K562 (cell line): ENCODE data around the gene ZNF219.

Experiments used
- GATAD2A ChIP-seq: fragments of 450-650 bp; IDR thresholded peaks from 2 replicates; pipeline ENCODE4 v1.6.1; 2017
- HMGXB4 ChIP-seq: sonication (generic); formaldehyde crosslinking; IDR thresholded peaks from 2 replicates; pipeline ENCODE4 v1.8.1; 2023; ENCODE audit warnings: mild to moderate bottlenecking, missing genetic modification reagents
- NEUROD1 ChIP-seq: fragments of 150-350 bp; IDR thresholded peaks from 2 replicates; pipeline ENCODE4 v1.6.1; 2014; ENCODE audit warnings: borderline replicate concordance, low read length, low read depth; ENCODE audit not compliant: partially characterized antibody
- PHB ChIP-seq: fragments of 250-450 bp; sonication (Bioruptor Pico); IDR thresholded peaks from 2 replicates; pipeline ENCODE4 v1.5.0; 2021
- POLR2AphosphoS5 ChIP-seq: IDR thresholded peaks from 2 replicates; pipeline ENCODE4 v1.6.1; 2011; ENCODE audit warnings: mild to moderate bottlenecking, low read depth, low read length, moderate library complexity; ENCODE audit not compliant: control insufficient read depth, insufficient read depth
- SRSF1 ChIP-seq: fragments of 200-400 bp; formaldehyde crosslinking; IDR thresholded peaks from 2 replicates; pipeline ENCODE4 v1.6.1; 2017; ENCODE audit warnings: mild to moderate bottlenecking, low read depth, low read length, moderate library complexity
- TAF1 ChIP-seq: IDR thresholded peaks from 2 replicates; pipeline ENCODE4 v1.6.1; 2011; ENCODE audit warnings: mild to moderate bottlenecking, low read length, moderate library complexity; ENCODE audit not compliant: insufficient read depth, control insufficient read depth, severe bottlenecking; ENCODE audit errors: extremely low read depth
- TF ChIP-seq, protein P1 (sequence below): fragments of 450-650 bp; formaldehyde crosslinking; IDR thresholded peaks from 2 replicates; pipeline ENCODE4 v1.4.0; 2022; ENCODE audit warnings: mild to moderate bottlenecking, moderate library complexity
- TF ChIP-seq, protein P2 (sequence below): fragments of 250-450 bp; sonication (Bioruptor Pico); IDR thresholded peaks from 2 replicates; pipeline ENCODE4 v1.4.0; 2020; ENCODE audit warnings: mild to moderate bottlenecking, moderate library complexity
- TF ChIP-seq, protein P3 (sequence below), 3 experiments: IDR thresholded peaks in 2 of 3; conservative IDR thresholded peaks in 1 of 3; 2 replicates each; pipeline ENCODE4 v1.5.1; 2011 to 2012; ENCODE audit warnings: low read length in 3 of 3, mild to moderate bottlenecking in 3 of 3, control low read depth in 2 of 3, improper control_type of control experiment in 1 of 3, inconsistent platforms in 1 of 3, low read depth in 1 of 3, mixed read lengths in 1 of 3, moderate library complexity in 1 of 3; ENCODE audit not compliant: insufficient read depth in 2 of 3
- TF ChIP-seq, protein P4 (sequence below), 3 experiments: fragments of 200-800 bp in 1 of 3; fragments of 250-450 bp in 1 of 3; fragments of 450-650 bp in 1 of 3; sonication (Bioruptor Pico) in 1 of 3; sonication (Bioruptor generic) in 1 of 3; formaldehyde crosslinking in 1 of 3; IDR thresholded peaks; 2 replicates each; pipeline versions ENCODE4 v1.6.1 to v1.8.0; 2016 to 2022; ENCODE audit warnings: mild to moderate bottlenecking in 2 of 3, missing genetic modification characterization in 2 of 3, missing compliant biosample characterization in 1 of 3, moderate library complexity in 1 of 3
- TF ChIP-seq, protein P5 (sequence below): IDR thresholded peaks from 3 replicates; pipeline ENCODE4 v1.6.1; 2011; ENCODE audit warnings: borderline replicate concordance, mild to moderate bottlenecking; ENCODE audit not compliant: insufficient read length, insufficient read depth

- TF ChIP-seq NEUROD1 (no peak), POLR2AphosphoS5 (no peak), HMGXB4 (CRISPR knock-in tag) (no peak), TAF1 (no peak), SRSF1 (no peak), GATAD2A (no peak), PHB (CRISPR knock-in tag) (no peak)
- TF ChIP-seq, protein P1, sequence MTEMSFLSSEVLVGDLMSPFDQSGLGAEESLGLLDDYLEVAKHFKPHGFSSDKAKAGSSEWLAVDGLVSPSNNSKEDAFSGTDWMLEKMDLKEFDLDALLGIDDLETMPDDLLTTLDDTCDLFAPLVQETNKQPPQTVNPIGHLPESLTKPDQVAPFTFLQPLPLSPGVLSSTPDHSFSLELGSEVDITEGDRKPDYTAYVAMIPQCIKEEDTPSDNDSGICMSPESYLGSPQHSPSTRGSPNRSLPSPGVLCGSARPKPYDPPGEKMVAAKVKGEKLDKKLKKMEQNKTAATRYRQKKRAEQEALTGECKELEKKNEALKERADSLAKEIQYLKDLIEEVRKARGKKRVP (CRISPR knock-in tag): no peak
- TF ChIP-seq, protein P2, sequence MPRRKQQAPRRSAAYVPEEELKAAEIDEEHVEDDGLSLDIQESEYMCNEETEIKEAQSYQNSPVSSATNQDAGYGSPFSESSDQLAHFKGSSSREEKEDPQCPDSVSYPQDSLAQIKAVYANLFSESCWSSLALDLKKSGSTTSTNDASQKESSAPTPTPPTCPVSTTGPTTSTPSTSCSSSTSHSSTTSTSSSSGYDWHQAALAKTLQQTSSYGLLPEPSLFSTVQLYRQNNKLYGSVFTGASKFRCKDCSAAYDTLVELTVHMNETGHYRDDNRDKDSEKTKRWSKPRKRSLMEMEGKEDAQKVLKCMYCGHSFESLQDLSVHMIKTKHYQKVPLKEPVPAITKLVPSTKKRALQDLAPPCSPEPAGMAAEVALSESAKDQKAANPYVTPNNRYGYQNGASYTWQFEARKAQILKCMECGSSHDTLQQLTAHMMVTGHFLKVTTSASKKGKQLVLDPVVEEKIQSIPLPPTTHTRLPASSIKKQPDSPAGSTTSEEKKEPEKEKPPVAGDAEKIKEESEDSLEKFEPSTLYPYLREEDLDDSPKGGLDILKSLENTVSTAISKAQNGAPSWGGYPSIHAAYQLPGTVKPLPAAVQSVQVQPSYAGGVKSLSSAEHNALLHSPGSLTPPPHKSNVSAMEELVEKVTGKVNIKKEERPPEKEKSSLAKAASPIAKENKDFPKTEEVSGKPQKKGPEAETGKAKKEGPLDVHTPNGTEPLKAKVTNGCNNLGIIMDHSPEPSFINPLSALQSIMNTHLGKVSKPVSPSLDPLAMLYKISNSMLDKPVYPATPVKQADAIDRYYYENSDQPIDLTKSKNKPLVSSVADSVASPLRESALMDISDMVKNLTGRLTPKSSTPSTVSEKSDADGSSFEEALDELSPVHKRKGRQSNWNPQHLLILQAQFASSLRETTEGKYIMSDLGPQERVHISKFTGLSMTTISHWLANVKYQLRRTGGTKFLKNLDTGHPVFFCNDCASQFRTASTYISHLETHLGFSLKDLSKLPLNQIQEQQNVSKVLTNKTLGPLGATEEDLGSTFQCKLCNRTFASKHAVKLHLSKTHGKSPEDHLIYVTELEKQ (CRISPR knock-in tag): no peak
- TF ChIP-seq, protein P3, sequence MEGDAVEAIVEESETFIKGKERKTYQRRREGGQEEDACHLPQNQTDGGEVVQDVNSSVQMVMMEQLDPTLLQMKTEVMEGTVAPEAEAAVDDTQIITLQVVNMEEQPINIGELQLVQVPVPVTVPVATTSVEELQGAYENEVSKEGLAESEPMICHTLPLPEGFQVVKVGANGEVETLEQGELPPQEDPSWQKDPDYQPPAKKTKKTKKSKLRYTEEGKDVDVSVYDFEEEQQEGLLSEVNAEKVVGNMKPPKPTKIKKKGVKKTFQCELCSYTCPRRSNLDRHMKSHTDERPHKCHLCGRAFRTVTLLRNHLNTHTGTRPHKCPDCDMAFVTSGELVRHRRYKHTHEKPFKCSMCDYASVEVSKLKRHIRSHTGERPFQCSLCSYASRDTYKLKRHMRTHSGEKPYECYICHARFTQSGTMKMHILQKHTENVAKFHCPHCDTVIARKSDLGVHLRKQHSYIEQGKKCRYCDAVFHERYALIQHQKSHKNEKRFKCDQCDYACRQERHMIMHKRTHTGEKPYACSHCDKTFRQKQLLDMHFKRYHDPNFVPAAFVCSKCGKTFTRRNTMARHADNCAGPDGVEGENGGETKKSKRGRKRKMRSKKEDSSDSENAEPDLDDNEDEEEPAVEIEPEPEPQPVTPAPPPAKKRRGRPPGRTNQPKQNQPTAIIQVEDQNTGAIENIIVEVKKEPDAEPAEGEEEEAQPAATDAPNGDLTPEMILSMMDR (IDR thresholded peaks at IDR 0.05 in 2 of 3, conservative IDR thresholded peaks at IDR 0.05 in 1 of 3; ENCODE audit: insufficient read depth in 2 of 3, low read depth in 1 of 3, low read length in 3 of 3): no peak
- TF ChIP-seq, protein P4, sequence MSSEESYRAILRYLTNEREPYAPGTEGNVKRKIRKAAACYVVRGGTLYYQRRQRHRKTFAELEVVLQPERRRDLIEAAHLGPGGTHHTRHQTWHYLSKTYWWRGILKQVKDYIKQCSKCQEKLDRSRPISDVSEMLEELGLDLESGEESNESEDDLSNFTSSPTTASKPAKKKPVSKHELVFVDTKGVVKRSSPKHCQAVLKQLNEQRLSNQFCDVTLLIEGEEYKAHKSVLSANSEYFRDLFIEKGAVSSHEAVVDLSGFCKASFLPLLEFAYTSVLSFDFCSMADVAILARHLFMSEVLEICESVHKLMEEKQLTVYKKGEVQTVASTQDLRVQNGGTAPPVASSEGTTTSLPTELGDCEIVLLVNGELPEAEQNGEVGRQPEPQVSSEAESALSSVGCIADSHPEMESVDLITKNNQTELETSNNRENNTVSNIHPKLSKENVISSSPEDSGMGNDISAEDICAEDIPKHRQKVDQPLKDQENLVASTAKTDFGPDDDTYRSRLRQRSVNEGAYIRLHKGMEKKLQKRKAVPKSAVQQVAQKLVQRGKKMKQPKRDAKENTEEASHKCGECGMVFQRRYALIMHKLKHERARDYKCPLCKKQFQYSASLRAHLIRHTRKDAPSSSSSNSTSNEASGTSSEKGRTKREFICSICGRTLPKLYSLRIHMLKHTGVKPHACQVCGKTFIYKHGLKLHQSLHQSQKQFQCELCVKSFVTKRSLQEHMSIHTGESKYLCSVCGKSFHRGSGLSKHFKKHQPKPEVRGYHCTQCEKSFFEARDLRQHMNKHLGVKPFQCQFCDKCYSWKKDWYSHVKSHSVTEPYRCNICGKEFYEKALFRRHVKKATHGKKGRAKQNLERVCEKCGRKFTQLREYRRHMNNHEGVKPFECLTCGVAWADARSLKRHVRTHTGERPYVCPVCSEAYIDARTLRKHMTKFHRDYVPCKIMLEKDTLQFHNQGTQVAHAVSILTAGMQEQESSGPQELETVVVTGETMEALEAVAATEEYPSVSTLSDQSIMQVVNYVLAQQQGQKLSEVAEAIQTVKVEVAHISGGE (CRISPR knock-in tag; IDR thresholded peaks at IDR 0.05): no peak
- TF ChIP-seq, protein P5, sequence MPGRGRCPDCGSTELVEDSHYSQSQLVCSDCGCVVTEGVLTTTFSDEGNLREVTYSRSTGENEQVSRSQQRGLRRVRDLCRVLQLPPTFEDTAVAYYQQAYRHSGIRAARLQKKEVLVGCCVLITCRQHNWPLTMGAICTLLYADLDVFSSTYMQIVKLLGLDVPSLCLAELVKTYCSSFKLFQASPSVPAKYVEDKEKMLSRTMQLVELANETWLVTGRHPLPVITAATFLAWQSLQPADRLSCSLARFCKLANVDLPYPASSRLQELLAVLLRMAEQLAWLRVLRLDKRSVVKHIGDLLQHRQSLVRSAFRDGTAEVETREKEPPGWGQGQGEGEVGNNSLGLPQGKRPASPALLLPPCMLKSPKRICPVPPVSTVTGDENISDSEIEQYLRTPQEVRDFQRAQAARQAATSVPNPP: no peak
Observed at GRCh38 chr14:21100931-21101330, 2.5 kb upstream of the ZNF219 start, which contains the start of gene TMEM253.
